ENCODE data around the gene ETNK2. TPM values are rescaled to one million over a fixed set of nuclear protein-coding genes. Genes with fewer than 3 reads are reported as not detected.

ETNK2 gene
- total RNA-seq, 2 donors from 2014 or later = 16.7 to 24.4 TPM

GRCh38 chr1:204152310-204153044 lies 633 bp upstream of the ETNK2 start:
- H3K4me1 Mint-ChIP-seq = peaks cover 10% of the 10 kb centered on the region
- Histone ChIP-seq H3K27ac (ENCODE audit: low read depth, low read length) (no peak overlapping the region), H3K4me1 (ENCODE audit: control insufficient read depth, insufficient read depth, low read length) (no peaks in the 10 kb centered on the region), H3K9ac (ENCODE audit: extremely low read depth, low read length, poor library complexity, severe bottlenecking) (no peak overlapping the region), H3K4me3 (ENCODE audit: low read length) (peak overlapping the region; percentile 74), H3K9me3 (ENCODE audit: control insufficient read depth, low read length) (no peaks in the 10 kb centered on the region), H3K27me3 (ENCODE audit: control insufficient read depth, insufficient read depth, low read length, poor library complexity, severe bottlenecking) (peaks cover 48% of the 10 kb centered on the region), H3K36me3 (ENCODE audit: control insufficient read depth, insufficient read depth, low read length) (no peaks in the 10 kb centered on the region)
- peaks cover 62% of the 10 kb centered on the region for H3K27me3 Mint-ChIP-seq (ENCODE audit: insufficient read depth)
- no peak for DNase-seq
- TF ChIP-seq CTCF (conservative IDR thresholded peaks at IDR 0.05) = no peak
- H3K4me3 Mint-ChIP-seq = peak overlapping the region; percentile 60
- no peak overlapping the region for H3K27ac Mint-ChIP-seq
- WGBS, 2 experiments (ENCODE audit: insufficient coverage in 1 of 2, insufficient read length in 1 of 2) = 45 to 86% methylated on average over 5 to 24 of the region's 25 CpGs
- no peaks in the 10 kb centered on the region for H3K36me3 Mint-ChIP-seq (ENCODE audit: low read depth)
- no peaks in the 10 kb centered on the region for H3K9me3 Mint-ChIP-seq

- Mint-ChIP-seq H3K9me3 (no peaks in the 10 kb centered on the region), H3K27ac (no peak overlapping the region), H3K36me3 (ENCODE audit: low read depth) (no peaks in the 10 kb centered on the region), H3K4me3 (peak overlapping the region; percentile 60), H3K4me1 (peaks cover 15% of the 10 kb centered on the region), H3K27me3 (ENCODE audit: insufficient read depth) (peaks cover 54% of the 10 kb centered on the region)
- peak overlapping the region; percentile 15 for H3K9ac ChIP-seq (ENCODE audit: extremely low read depth, low read length, poor library complexity, severe bottlenecking)
- WGBS, 2 experiments (ENCODE audit: insufficient coverage in 1 of 2, insufficient read length in 1 of 2) = 22% methylated on average over 12 to 33 of the region's 33 CpGs
- no peaks in the 10 kb centered on the region for H3K9me3 ChIP-seq (ENCODE audit: control insufficient read depth, low read length)
- no peaks in the 10 kb centered on the region for H3K36me3 ChIP-seq (ENCODE audit: control insufficient read depth, insufficient read depth, low read length)
- H3K27me3 ChIP-seq (ENCODE audit: control insufficient read depth, insufficient read depth, low read length, poor library complexity, severe bottlenecking) = peaks cover 51% of the 10 kb centered on the region
- DNase-seq = peak; percentile 76
- no peaks in the 10 kb centered on the region for H3K4me1 ChIP-seq (ENCODE audit: control insufficient read depth, insufficient read depth, low read length)
- TF ChIP-seq CTCF (conservative IDR thresholded peaks at IDR 0.05) = peak; percentile 13
- no peak overlapping the region for H3K27ac ChIP-seq (ENCODE audit: low read depth, low read length)
- peak overlapping the region; percentile 80 for H3K4me3 ChIP-seq (ENCODE audit: low read length)
Measured at GRCh38 chr1:204150702-204151551, 917 bp downstream of the ETNK2 start.

- Mint-ChIP-seq H3K27ac (no peak overlapping the region), H3K36me3 (ENCODE audit: low read depth) (no peaks in the 10 kb centered on the region), H3K4me1 (peaks cover 18% of the 10 kb centered on the region), H3K27me3 (ENCODE audit: insufficient read depth) (peaks cover 44% of the 10 kb centered on the region), H3K9me3 (no peaks in the 10 kb centered on the region), H3K4me3 (peak overlapping the region; percentile 60)
- Histone ChIP-seq H3K36me3 (ENCODE audit: control insufficient read depth, insufficient read depth, low read length) (no peaks in the 10 kb centered on the region), H3K9ac (ENCODE audit: extremely low read depth, low read length, poor library complexity, severe bottlenecking) (no peak overlapping the region), H3K27ac (ENCODE audit: low read depth, low read length) (no peak overlapping the region), H3K27me3 (ENCODE audit: control insufficient read depth, insufficient read depth, low read length, poor library complexity, severe bottlenecking) (peaks cover 44% of the 10 kb centered on the region), H3K4me3 (ENCODE audit: low read length) (no peak overlapping the region), H3K9me3 (ENCODE audit: control insufficient read depth, low read length) (no peaks in the 10 kb centered on the region), H3K4me1 (ENCODE audit: control insufficient read depth, insufficient read depth, low read length) (no peaks in the 10 kb centered on the region)
- no peak for TF ChIP-seq CTCF (conservative IDR thresholded peaks at IDR 0.05)
- DNase-seq = no peak
- WGBS, 2 experiments (ENCODE audit: insufficient coverage in 1 of 2, insufficient read length in 1 of 2) = 90 to 95% methylated on average over 4 to 16 of the region's 16 CpGs
Measured at GRCh38 chr1:204149635-204150565, 1.9 kb downstream of the ETNK2 start.
